Keratinocyte (primary cell): Measurements from ENCODE around the gene KTN1. TPM values are rescaled to one million over a fixed set of nuclear protein-coding genes. Genes with fewer than 3 reads are reported as not detected.

Source experiments
- DNase-seq: peaks from one replicate; pipeline ENCODE4 v3.0.0-alpha.2; 2011; ENCODE audit warnings: low read depth, missing footprints, low spot score
- FAIRE-seq: peaks from 2 replicates; lab custom pipeline; 2011; peaks lifted over from hg19 to GRCh38; lab: Jason Lieb, UNC
- H2AFZ ChIP-seq: 2 replicates; pipeline ENCODE4 v1.6.0; 2012; ENCODE audit warnings: low read length, control low read depth, inconsistent platforms; ENCODE audit not compliant: control insufficient read depth
- H3K27ac ChIP-seq: 2 replicates; pipeline ENCODE4 v1.5.1; 2011; ENCODE audit warnings: low read length; ENCODE audit not compliant: control insufficient read depth, insufficient read depth
- H3K27me3 ChIP-seq: 3 replicates; pipeline ENCODE4 v1.6.0; 2011; ENCODE audit warnings: low read length; ENCODE audit not compliant: control insufficient read depth, insufficient read depth; ENCODE audit errors: extremely low read depth
- H3K36me3 ChIP-seq, 2 experiments: 2 replicates in 1 of 2; 3 replicates in 1 of 2; pipeline ENCODE4 v1.5.1; 2011; ENCODE audit warnings: low read length in 2 of 2, mild to moderate bottlenecking in 1 of 2; ENCODE audit not compliant: control insufficient read depth in 2 of 2, insufficient read depth in 2 of 2; ENCODE audit errors: extremely low read depth in 1 of 2
- H3K4me1 ChIP-seq: 3 replicates; pipeline ENCODE4 v1.5.1; 2011; ENCODE audit warnings: low read length; ENCODE audit not compliant: control insufficient read depth, insufficient read depth; ENCODE audit errors: extremely low read depth
- H3K4me2 ChIP-seq: 3 replicates; pipeline ENCODE4 v1.6.0; 2011; ENCODE audit warnings: low read depth, low read length; ENCODE audit not compliant: control insufficient read depth, insufficient read depth; ENCODE audit errors: extremely low read depth
- H3K4me3 ChIP-seq, 3 experiments: fragments of 200-600 bp in 1 of 3; sonication (generic) in 1 of 3; 2 replicates in 2 of 3; 3 replicates in 1 of 3; pipeline ENCODE4 v1.5.1; 2011 to 2016; ENCODE audit warnings: low read length in 3 of 3, mild to moderate bottlenecking in 3 of 3, control low read depth in 2 of 3, inconsistent platforms in 1 of 3, low read depth in 1 of 3, mixed read lengths in 1 of 3, mixed run types in 1 of 3, moderate library complexity in 1 of 3; ENCODE audit not compliant: control insufficient read depth in 2 of 3, insufficient read depth in 2 of 3; ENCODE audit errors: extremely low read depth in 1 of 3
- H3K79me2 ChIP-seq: 2 replicates; pipeline ENCODE4 v1.6.0; 2012; ENCODE audit warnings: low read length; ENCODE audit not compliant: control insufficient read depth, insufficient read depth
- H3K9ac ChIP-seq: 3 replicates; pipeline ENCODE4 v1.6.0; 2011; ENCODE audit warnings: low read length; ENCODE audit not compliant: control insufficient read depth, insufficient read depth; ENCODE audit errors: extremely low read depth
- H3K9me1 ChIP-seq: 3 replicates; pipeline ENCODE4 v1.6.0; 2011; ENCODE audit warnings: low read length; ENCODE audit not compliant: control insufficient read depth, insufficient read depth; ENCODE audit errors: extremely low read depth
- H3K9me3 ChIP-seq: 2 replicates; pipeline ENCODE4 v1.5.1; 2012; ENCODE audit warnings: low read depth, low read length; ENCODE audit not compliant: control insufficient read depth
- H4K20me1 ChIP-seq: 3 replicates; pipeline ENCODE4 v1.6.0; 2011; ENCODE audit warnings: low read length; ENCODE audit not compliant: control insufficient read depth, insufficient read depth; ENCODE audit errors: extremely low read depth
- EZH2 ChIP-seq: IDR thresholded peaks from one replicate; pipeline ENCODE4 v1.6.1; 2012; ENCODE audit warnings: inconsistent platforms, mild to moderate bottlenecking, low read length, moderate library complexity
- dilution Hi-C: fragments of 300-500 bp; cut with MboI; formaldehyde crosslinking; loops from one replicate; pipeline ENCODE4 v1.7.0; 2020; ENCODE audit warnings: low sequenced_read_pairs; ENCODE audit not compliant: extremely low pct_ligation_motif_present
- polyA plus RNA-seq, 5 experiments: library from polyadenylated mRNA; depleted of rRNA in 3 of 5; stranded (reverse) in 3 of 5; stranded (forward) in 1 of 5; unstranded in 1 of 5; fragments of >200 nt; gene quantifications; 1 replicate in 1 of 5; 2 replicates in 3 of 5; 3 replicates in 1 of 5; pipeline versions ENCODE4 v1.2.1 to v1.2.3, GENCODE V29; 2011 to 2012; ENCODE audit warnings: missing spikeins in 2 of 5, low read depth in 1 of 5, low replicate concordance in 1 of 5
- TF ChIP-seq, protein P1 (sequence below), 3 experiments: IDR thresholded peaks in 1 of 3; conservative IDR thresholded peaks in 1 of 3; optimal IDR thresholded peaks in 1 of 3; 2 replicates in 2 of 3; 3 replicates in 1 of 3; pipeline versions ENCODE3 to v1.5.1; 2011; ENCODE audit warnings: low read length in 3 of 3, mild to moderate bottlenecking in 3 of 3, moderate library complexity in 2 of 3, control low read depth in 1 of 3, inconsistent platforms in 1 of 3; ENCODE audit not compliant: insufficient read depth in 2 of 3; ENCODE audit errors: extremely low read depth in 1 of 3

KTN1 gene
- polyA plus RNA-seq, 1 donor (not counting 4 experiments of a cell fraction or from before 2014, with no cell fraction given): 121 TPM

- TF ChIP-seq, protein P1, sequence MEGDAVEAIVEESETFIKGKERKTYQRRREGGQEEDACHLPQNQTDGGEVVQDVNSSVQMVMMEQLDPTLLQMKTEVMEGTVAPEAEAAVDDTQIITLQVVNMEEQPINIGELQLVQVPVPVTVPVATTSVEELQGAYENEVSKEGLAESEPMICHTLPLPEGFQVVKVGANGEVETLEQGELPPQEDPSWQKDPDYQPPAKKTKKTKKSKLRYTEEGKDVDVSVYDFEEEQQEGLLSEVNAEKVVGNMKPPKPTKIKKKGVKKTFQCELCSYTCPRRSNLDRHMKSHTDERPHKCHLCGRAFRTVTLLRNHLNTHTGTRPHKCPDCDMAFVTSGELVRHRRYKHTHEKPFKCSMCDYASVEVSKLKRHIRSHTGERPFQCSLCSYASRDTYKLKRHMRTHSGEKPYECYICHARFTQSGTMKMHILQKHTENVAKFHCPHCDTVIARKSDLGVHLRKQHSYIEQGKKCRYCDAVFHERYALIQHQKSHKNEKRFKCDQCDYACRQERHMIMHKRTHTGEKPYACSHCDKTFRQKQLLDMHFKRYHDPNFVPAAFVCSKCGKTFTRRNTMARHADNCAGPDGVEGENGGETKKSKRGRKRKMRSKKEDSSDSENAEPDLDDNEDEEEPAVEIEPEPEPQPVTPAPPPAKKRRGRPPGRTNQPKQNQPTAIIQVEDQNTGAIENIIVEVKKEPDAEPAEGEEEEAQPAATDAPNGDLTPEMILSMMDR (optimal IDR thresholded peaks at IDR 0.05 in 1 of 3, IDR thresholded peaks at IDR 0.05 in 1 of 3, conservative IDR thresholded peaks at IDR 0.05 in 1 of 3; ENCODE audit: extremely low read depth in 1 of 3, insufficient read depth in 2 of 3, low read length in 3 of 3): no peak
- TF ChIP-seq EZH2: no peak
- no peaks in the 10 kb centered on the region for H3K27me3 ChIP-seq
- H3K4me3 ChIP-seq: no peak overlapping the region
- peaks cover 2% of the 10 kb centered on the region for H4K20me1 ChIP-seq
- no peak overlapping the region for H3K4me2 ChIP-seq
- H3K4me1 ChIP-seq: no peaks in the 10 kb centered on the region
- FAIRE-seq (no peak), DNase-seq (no peak)
- no peak overlapping the region for H3K9ac ChIP-seq
- no peaks in the 10 kb centered on the region for H3K9me1 ChIP-seq
- H2AFZ ChIP-seq: no peak overlapping the region
- H3K27ac ChIP-seq: no peak overlapping the region
- dilution Hi-C loops: no loop called here
- H3K79me2 ChIP-seq: no peaks in the 10 kb centered on the region
- H3K36me3 ChIP-seq: peaks cover 8 to 16% of the 10 kb centered on the region in 2 experiments
- H3K9me3 ChIP-seq: no peaks in the 10 kb centered on the region
Observed at GRCh38 chr14:55667801-55668200, 87.8 kb downstream of the KTN1 start.

DNA sequence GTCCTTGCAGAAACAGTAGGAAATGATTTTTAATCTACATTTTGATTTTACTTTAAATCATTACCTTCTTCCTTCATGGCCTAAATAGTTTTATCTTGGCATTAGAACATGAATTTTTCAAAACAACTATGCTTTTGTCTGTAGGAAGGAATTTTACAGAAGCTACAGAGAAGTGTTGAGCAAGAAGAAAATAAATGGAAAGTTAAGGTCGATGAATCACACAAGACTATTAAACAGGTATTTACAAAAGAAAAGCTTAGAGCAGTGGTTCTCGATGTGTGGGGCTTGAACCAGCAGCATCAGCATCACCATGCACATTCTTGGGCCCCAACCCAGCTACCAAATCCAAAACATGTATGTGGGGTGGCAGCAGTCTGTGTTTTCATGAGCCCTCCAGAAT lies 91.6 kb downstream of the KTN1 start:
- peaks cover 14 to 24% of the 10 kb centered on the region in 2 experiments for H3K36me3 ChIP-seq
- H4K20me1 ChIP-seq: no peaks in the 10 kb centered on the region
- no peak overlapping the region for H3K4me2 ChIP-seq
- H3K4me1 ChIP-seq: no peaks in the 10 kb centered on the region
- dilution Hi-C loops: no loop called here
- no peak for TF ChIP-seq EZH2
- TF ChIP-seq, protein P1 (optimal IDR thresholded peaks at IDR 0.05 in 1 of 3, IDR thresholded peaks at IDR 0.05 in 1 of 3, conservative IDR thresholded peaks at IDR 0.05 in 1 of 3; ENCODE audit: extremely low read depth in 1 of 3, insufficient read depth in 2 of 3, low read length in 3 of 3): no peak
- no peak overlapping the region for H3K4me3 ChIP-seq
- no peak overlapping the region for H3K27ac ChIP-seq
- FAIRE-seq (no peak), DNase-seq (no peak)
- H3K79me2 ChIP-seq: no peaks in the 10 kb centered on the region
- H3K27me3 ChIP-seq: no peaks in the 10 kb centered on the region
- no peak overlapping the region for H2AFZ ChIP-seq
- no peak overlapping the region for H3K9ac ChIP-seq
- H3K9me3 ChIP-seq: no peaks in the 10 kb centered on the region
- H3K9me1 ChIP-seq: no peaks in the 10 kb centered on the region
